WI38 (cell line): Measurements from ENCODE around the gene MRNIP.

ENCODE experiments used
- H3K4me3 ChIP-seq: 2 replicates; pipeline ENCODE4 v1.5.1; 2011; ENCODE audit warnings: low read depth, mild to moderate bottlenecking, control low read depth, low read length
- TF ChIP-seq, protein P1 (sequence below): IDR thresholded peaks from 2 replicates; pipeline ENCODE4 v1.5.1; 2012; ENCODE audit warnings: low read depth, mild to moderate bottlenecking, control low read depth, low read length

Gene MRNIP

DNA sequence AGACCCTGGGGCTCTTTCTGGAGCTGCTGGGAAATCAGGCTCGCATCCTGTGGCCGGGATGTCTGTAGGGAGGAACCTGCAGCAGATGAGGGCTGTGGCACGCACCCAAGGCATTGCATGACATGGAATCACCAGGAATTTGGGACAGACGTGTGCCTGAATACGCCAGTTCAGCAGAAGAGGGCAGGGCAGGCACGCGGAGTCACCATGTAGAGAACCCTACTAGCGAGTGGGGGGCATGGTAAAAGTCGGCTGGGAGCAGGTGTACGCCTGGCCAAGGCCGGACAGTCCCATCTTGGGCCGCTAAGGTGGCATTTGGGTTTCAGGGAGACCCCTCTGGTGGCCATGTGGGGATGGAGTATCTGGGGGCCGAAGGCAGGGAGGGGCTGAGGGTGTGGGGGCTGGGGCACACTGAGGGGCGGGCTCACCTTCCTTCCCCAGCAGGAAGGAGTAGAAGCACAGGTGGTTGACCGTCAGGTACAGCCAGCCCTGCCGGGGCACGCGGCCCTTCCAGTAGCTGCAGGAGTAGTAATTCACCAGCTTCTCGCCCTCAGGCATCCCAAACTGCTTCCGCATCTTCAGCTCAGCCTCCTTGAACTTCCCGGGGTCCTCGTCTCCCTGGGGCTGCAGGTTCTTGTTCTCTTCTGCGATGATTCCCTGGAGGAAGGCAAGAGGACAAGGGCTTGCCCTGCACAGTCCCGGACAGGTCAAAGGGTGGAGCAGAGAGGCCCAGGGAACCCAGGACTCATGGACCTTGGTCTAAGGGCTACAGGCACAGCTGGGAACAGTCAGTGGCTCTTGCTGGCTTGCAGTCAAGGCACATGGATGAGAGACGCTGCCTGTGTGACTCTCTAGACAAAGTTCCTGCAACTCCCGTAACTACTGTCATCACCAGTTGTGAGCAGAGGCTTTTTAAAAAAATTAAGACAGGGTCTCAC, 35.6 kb upstream of the MRNIP start:
- H3K4me3 ChIP-seq = no peak overlapping the region
- TF ChIP-seq, protein P1, sequence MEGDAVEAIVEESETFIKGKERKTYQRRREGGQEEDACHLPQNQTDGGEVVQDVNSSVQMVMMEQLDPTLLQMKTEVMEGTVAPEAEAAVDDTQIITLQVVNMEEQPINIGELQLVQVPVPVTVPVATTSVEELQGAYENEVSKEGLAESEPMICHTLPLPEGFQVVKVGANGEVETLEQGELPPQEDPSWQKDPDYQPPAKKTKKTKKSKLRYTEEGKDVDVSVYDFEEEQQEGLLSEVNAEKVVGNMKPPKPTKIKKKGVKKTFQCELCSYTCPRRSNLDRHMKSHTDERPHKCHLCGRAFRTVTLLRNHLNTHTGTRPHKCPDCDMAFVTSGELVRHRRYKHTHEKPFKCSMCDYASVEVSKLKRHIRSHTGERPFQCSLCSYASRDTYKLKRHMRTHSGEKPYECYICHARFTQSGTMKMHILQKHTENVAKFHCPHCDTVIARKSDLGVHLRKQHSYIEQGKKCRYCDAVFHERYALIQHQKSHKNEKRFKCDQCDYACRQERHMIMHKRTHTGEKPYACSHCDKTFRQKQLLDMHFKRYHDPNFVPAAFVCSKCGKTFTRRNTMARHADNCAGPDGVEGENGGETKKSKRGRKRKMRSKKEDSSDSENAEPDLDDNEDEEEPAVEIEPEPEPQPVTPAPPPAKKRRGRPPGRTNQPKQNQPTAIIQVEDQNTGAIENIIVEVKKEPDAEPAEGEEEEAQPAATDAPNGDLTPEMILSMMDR = no peak

DNA sequence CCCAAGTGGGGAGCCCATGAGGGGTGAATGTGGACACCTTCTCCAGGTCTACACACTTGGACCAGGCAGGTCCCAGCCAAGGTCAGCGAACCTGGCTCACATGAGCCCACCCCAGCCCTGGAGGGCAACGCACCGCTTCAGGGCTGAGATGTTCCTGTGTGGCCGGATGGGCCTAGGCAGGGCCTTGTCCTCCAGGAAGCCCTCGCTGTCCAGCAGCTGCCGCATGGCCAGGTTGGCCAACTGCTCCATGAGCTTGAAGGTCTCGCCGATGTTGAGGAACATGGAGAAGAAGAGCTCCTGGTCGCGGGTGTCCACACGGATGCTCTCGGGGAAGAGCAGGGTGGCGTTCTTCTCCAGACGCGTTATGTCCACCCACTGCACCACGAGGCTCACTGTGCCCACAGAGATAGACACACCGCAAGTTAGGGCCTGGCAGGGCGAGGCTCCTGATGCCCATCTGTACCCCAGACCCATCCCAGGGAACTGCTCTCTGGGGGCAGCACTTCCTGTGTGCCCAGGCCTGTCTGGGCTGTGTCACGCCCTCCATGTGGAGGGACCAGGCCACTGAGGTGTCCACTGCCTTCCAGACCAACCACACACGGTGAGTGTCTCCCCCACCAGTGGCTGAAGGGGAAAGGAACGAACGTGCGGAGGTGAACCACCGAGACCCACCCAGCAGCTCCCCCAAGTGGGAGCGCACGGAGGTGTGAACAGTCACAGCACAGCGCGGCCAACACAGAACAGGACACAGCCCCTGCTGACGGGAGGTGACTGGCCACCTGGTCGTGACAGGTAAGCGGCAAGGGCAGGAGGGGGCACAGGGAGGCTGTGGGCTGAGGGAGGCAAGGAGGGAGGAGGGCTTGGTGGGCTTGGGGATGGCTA, 34.7 kb upstream of the MRNIP start:
- no peak overlapping the region for H3K4me3 ChIP-seq
- TF ChIP-seq, protein P1 = no peak

GRCh38 chr5:179892255-179892654, 33.6 kb upstream of the MRNIP start:
- no peak overlapping the region for H3K4me3 ChIP-seq
- TF ChIP-seq, protein P1 = no peak

DNA sequence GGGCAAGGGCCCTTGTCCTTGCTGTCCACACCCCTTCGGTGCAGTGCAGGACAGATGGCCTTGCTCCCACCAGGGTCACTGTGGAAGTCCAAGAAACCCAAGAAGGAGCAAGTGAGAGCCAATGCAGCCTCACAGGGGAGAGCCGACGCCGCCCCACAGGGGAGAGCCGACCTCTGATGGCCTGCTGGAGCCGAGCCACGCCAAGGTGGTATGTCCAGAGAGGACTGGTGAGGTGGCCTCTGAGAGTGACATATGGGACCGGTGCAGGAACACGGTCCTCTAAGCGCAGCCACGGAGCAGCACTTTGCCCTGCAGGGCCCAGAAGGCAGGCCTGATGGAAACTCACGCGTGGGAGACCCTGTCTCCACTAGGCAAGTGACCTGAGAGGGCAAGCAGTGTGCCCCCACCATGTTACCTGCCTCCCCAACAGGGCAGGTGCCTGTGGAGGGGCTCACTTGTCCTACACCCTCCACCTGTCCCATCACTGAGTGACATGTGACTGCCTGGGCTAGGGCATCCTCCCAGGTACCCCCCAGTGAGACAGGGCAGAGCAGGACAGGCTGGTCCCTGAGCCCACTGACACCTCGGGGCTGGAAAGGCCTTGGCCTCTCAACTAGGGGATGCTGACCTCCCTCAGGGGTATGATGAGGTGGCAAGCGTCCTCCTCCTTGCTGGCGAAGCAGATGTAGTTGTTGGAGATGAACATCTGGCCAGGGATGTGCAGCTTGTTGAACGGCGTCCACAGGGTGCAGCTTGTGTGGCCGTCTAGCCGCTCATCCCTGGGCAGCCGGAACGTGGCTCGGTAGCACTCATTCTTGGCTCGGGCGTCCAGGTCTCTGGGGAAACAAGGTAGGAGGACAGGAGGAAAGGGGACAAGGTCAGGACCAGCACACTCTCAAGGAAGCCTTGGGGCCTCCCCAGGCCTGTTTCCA, 32.4 kb upstream of the MRNIP start:
- TF ChIP-seq, protein P1 = no peak
- no peak overlapping the region for H3K4me3 ChIP-seq

DNA sequence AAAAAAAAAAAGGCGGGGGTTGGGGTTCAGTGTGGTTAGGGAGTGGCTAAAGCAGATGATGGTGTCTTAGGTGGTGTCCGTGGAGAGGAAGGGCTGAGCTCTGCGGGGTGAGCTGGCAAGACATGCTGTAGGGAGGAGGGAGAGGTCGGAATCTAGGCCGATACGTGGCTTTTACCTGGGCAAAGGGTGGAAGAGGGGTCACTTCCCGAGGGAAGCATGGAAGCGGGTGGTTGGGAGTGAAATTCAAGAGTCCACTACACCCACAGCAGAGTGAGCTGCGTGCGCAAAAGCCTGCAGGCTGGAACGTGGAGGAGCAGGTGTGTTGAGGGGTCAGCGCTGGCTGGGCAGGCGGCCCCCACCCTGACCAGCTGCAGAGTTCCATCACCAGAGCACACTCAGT, 31.3 kb upstream of the MRNIP start:
- no peak overlapping the region for H3K4me3 ChIP-seq
- TF ChIP-seq, protein P1 = no peak

DNA sequence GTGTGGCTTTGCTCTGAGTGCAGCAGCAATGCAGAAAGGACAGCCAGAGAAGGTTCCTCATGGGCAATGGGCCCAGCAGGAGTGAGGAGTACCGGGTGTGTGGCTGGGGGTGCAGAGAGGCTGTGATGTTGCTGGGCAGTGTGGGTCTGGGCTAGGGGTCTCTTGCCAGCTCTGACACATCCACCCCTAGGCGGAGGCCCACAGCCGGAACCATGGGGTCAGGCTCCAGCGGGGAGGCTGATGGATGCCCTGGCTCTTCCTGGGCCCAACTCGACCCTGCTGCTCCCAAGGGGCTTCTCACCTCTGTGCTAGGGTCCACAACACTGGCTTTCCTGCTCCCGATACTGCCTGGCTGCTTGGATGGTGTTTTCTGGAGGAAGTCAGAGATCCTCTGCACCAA, 29.2 kb upstream of the MRNIP start:
- no peak overlapping the region for H3K4me3 ChIP-seq
- TF ChIP-seq, protein P1 = no peak
